Adrenal gland (tissue), 12 donors: ENCODE measurements around the gene CNTNAP2. TPM values are rescaled to one million over a fixed set of nuclear protein-coding genes. Genes with fewer than 3 reads are reported as not detected.

ENCODE experiments used
- DNase-seq, 7 donors: peaks; one replicate each; pipeline ENCODE4 v3.0.0-alpha.2; 2019 to 2020
- H3K27ac ChIP-seq, 5 donors: fragments of 200-600 bp; sonication (generic) in 4 of 5; 1 replicate in 3 of 5; 2 replicates in 2 of 5; pipeline versions ENCODE4 v1.5.1 to v1.8.0; 2016 to 2020; ENCODE audit warnings: mild to moderate bottlenecking in 1 of 5
- H3K27me3 ChIP-seq: fragments of 200-600 bp; 2 replicates; pipeline ENCODE4 v1.8.0; 2021
- H3K36me3 ChIP-seq, 2 donors: fragments of 200-600 bp; replicated peaks in 1 of 2; 1 replicate in 1 of 2; 2 replicates in 1 of 2; pipeline versions ENCODE4 v1.5.1 to v1.8.0; 2018 to 2022
- H3K4me1 ChIP-seq, 2 donors: fragments of 200-600 bp; replicated peaks in 1 of 2; 1 replicate in 1 of 2; 2 replicates in 1 of 2; pipeline versions ENCODE4 v1.5.1 to v1.8.0; 2018 to 2021
- H3K4me3 ChIP-seq, 4 donors: fragments of 200-600 bp; sonication (generic) in 3 of 4; one replicate each; pipeline ENCODE4 v1.5.1; 2016 to 2018
- H3K9me3 ChIP-seq, 3 donors: fragments of 200-600 bp; sonication (generic) in 1 of 3; replicated peaks in 1 of 3; 1 replicate in 2 of 3; 2 replicates in 1 of 3; pipeline versions ENCODE4 v1.5.1 to v1.8.0; 2016 to 2021
- CTCF ChIP-seq, 6 experiments: fragments of 450-650 bp in 4 of 6; fragments of 200-600 bp in 2 of 6; sonication (generic) in 1 of 6; IDR thresholded peaks; 1 replicate in 5 of 6; 2 replicates in 1 of 6; pipeline versions ENCODE4 v1.5.1 to v1.8.0; 2016 to 2021; ENCODE audit warnings: antibody characterized with exemption in 6 of 6, mild to moderate bottlenecking in 2 of 6, moderate library complexity in 1 of 6
- POLR2A ChIP-seq, 2 donors: fragments of 450-650 bp; IDR thresholded peaks; one replicate each; pipeline ENCODE4 v1.6.1; 2017; ENCODE audit warnings: antibody characterized with exemption in 2 of 2, mild to moderate bottlenecking in 2 of 2, moderate library complexity in 1 of 2
- WGBS, 4 donors: extraction: QIAGEN DNeasy Blood & Tissue Kit in 2 of 4; methylation state at CpG; one replicate each; pipeline versions ENCODE4 v1.1.5 to v1.1.7; 2013 to 2017; 5-methylcytosine and 5-hydroxymethylcytosine counted together
- intact Hi-C, 2 donors: fragments of 100-400 bp; cut with DNase I; formaldehyde crosslinking; loops; one replicate each; pipeline versions ENCODE4 v1.14.1 to v1.15.0; 2022 to 2023
- polyA plus RNA-seq, 3 donors: library from polyadenylated mRNA; stranded (reverse); fragments of 200-250 nt in 2 of 3; fragments of 350-450 nt in 1 of 3; fragmentation: Illumina TruSeq in 1 of 3; extraction: RNeasy Lipid Tissue Mini Kit (QIAGEN cat#74804) in 1 of 3; gene quantifications; one replicate each; pipeline ENCODE4 v1.2.3, GENCODE V29; 2013 to 2014
- total RNA-seq, 9 donors: library from RNA; depleted of rRNA in 4 of 9; stranded (reverse); fragments of >200 nt in 4 of 9; fragments of 120-200 nt in 1 of 9; fragmentation: NEBNext Ultra II Directional in 1 of 9; extraction: Animal tissue kit (Norgen Biotek cat#: 25700) in 1 of 9; gene quantifications; one replicate each; pipeline versions ENCODE4 v1.1.0 to v1.2.4, GENCODE V29; 2013 to 2023
- donor health status: healthy with polysubstance abuse.
- donor health status: Bipolar disorder and iron deficiency.
- donor health status: DM: yes; HTN: yes; CAD: no.
- donor health status: DM: no; HTN: no; CAD: no.
- donor health status: DM: no; HTN: no; CAD: no.
- donor health status: DM: yes; HTN: yes; CAD: no.

CNTNAP2 gene
- total and polyA plus RNA-seq, 12 donors: 0.14 to 6.3 (median 1.8) TPM; not detected in 2

GRCh38 chr7:147653456-147653855, 1536.9 kb downstream of the CNTNAP2 start:
- Histone ChIP-seq H3K9me3 (no peaks in the 10 kb centered on the region), H3K36me3 (no peaks in the 10 kb centered on the region), H3K27ac (no peak overlapping the region), H3K27me3 (no peaks in the 10 kb centered on the region), H3K4me1 (no peaks in the 10 kb centered on the region), H3K4me3 (no peak overlapping the region)
- TF ChIP-seq CTCF (IDR thresholded peaks at IDR 0.05): no peak
- no peak for TF ChIP-seq POLR2A (IDR thresholded peaks at IDR 0.05)
- 51 to 63% (median 60%) methylated on average over 3 of the region's 3 CpGs for WGBS, 4 donors
- DNase-seq: no peak
- intact Hi-C loops: no loop called here

- no peak overlapping the region for H3K27ac ChIP-seq
- no peaks in the 10 kb centered on the region for H3K9me3 ChIP-seq
- 80 to 89% (median 84%) methylated on average over 2 of the region's 2 CpGs for WGBS, 4 donors
- no peaks in the 10 kb centered on the region for H3K4me1 ChIP-seq
- no peak for TF ChIP-seq CTCF (IDR thresholded peaks at IDR 0.05)
- TF ChIP-seq POLR2A (IDR thresholded peaks at IDR 0.05): no peak
- H3K4me3 ChIP-seq: no peak overlapping the region
- DNase-seq: no peak
- intact Hi-C loops: no loop called here
- no peaks in the 10 kb centered on the region for H3K36me3 ChIP-seq
- no peaks in the 10 kb centered on the region for H3K27me3 ChIP-seq
Observed at GRCh38 chr7:147658392-147658967, 1541.9 kb downstream of the CNTNAP2 start.

- no peak for TF ChIP-seq POLR2A (IDR thresholded peaks at IDR 0.05)
- no peak for TF ChIP-seq CTCF (IDR thresholded peaks at IDR 0.05)
- no peaks in the 10 kb centered on the region for H3K27me3 ChIP-seq
- no peaks in the 10 kb centered on the region for H3K9me3 ChIP-seq
- no peaks in the 10 kb centered on the region for H3K4me1 ChIP-seq
- H3K4me3 ChIP-seq: no peak overlapping the region
- H3K36me3 ChIP-seq: no peaks in the 10 kb centered on the region
- intact Hi-C loops: no loop called here
- no peak overlapping the region for H3K27ac ChIP-seq
- no peak for DNase-seq
- WGBS, 4 donors: 81 to 83% (median 82%) methylated on average over 4 of the region's 4 CpGs
Observed at GRCh38 chr7:147659036-147659995, 1542.7 kb downstream of the CNTNAP2 start.

GRCh38 chr7:147664541-147664940, 1547.9 kb downstream of the CNTNAP2 start:
- Histone ChIP-seq H3K9me3 (no peaks in the 10 kb centered on the region), H3K27ac (no peak overlapping the region), H3K4me1 (no peaks in the 10 kb centered on the region), H3K27me3 (no peaks in the 10 kb centered on the region), H3K36me3 (no peaks in the 10 kb centered on the region), H3K4me3 (no peak overlapping the region)
- TF ChIP-seq POLR2A (IDR thresholded peaks at IDR 0.05) (no peak), CTCF (IDR thresholded peaks at IDR 0.05) (no peak)
- DNase-seq: no peak
- intact Hi-C loops: no loop called here
- 54 to 68% (median 60%) methylated on average over 6 of the region's 6 CpGs for WGBS, 4 donors
